HFF-Myc (cell line): ENCODE results near the gene ZNF181.
A peak's percentile ranks its signal among the peaks of the same experiment; 100 is the strongest.

Experiments used
- DNase-seq: peaks from one replicate; pipeline ENCODE4 v3.0.0-alpha.2; 2011; ENCODE audit warnings: low read depth; ENCODE audit errors: extremely low read depth
- H3K4me3 ChIP-seq: replicated peaks from 2 replicates; pipeline ENCODE4 v1.5.1; 2011; ENCODE audit warnings: low read depth, mild to moderate bottlenecking, control low read depth, low read length
- CTCF ChIP-seq: IDR thresholded peaks from 2 replicates; pipeline ENCODE4 v1.5.1; 2012; ENCODE audit warnings: mild to moderate bottlenecking, low read depth, low read length, control low read depth; ENCODE audit errors: missing control alignments

Gene ZNF181

DNA sequence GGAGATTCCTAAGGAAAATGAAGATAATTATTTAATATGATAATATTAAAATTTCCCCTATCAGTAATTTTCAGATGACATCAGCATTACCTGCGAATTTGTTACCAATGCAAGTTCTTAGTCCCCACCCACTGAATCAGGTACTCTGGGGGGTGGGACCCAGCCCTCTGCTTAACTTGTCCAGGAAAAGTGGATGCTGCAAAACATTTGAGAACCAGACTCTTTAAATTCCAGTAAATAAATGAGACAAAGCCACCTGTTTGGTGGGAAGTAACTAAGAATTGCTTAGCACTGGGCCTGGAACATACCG is 39.5 kb downstream of the ZNF181 start:
- no peak for TF ChIP-seq CTCF
- H3K4me3 ChIP-seq = peak overlapping the region; percentile 80
- no peak for DNase-seq

DNA sequence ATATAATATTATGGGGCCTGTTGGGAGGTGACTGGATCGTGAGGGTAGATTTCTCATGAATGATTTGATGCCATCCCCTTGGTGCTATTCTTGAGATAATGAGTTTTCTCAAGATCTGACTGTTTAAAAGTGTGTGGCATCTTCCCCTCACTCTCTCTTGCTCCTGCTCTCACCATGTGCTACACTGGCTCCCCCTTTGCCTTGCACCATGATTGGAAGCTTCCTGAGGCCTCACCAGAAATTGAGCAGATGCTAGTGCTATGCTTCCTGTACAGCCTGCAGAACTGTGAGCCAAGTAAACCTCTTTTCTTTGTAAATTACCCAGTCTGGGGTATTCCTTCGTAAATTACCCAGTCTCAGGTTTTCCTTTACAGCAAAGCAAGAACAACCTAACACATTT is 40.8 kb downstream of the ZNF181 start:
- no peak for DNase-seq
- no peak for TF ChIP-seq CTCF

DNA sequence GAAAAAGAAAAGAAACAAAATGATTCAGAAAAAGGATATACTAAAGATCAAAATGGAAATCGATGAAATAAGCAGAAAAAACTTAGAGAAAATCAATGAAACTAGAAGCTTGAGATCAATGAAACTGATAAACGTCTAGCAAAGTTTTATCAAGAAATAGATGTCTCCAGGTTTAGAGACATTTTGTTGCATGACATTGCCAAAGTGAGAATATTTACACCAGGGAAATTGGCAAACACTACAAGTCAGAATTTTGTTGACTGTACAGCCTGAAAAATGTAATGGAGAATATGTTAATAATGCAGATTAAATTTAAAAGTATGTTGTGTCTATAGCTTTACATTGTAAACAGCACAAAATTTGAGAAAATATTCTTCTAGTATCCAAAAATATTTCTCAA is 44.3 kb downstream of the ZNF181 start:
- H3K4me3 ChIP-seq = no peak overlapping the region
- TF ChIP-seq CTCF = no peak
- no peak for DNase-seq

More for the DNA sequence above, 40.8 kb downstream of the ZNF181 start:
- no peak overlapping the region for H3K4me3 ChIP-seq

GRCh38 chr19:34779652-34780051 is 45.6 kb downstream of the ZNF181 start:
- no peak overlapping the region for H3K4me3 ChIP-seq
- TF ChIP-seq CTCF = no peak
- DNase-seq = no peak

- H3K4me3 ChIP-seq = no peak overlapping the region
- DNase-seq = no peak
- TF ChIP-seq CTCF = no peak
Measured at GRCh38 chr19:34786236-34786635, 52.2 kb downstream of the ZNF181 start.

- no peak for DNase-seq
- no peak for TF ChIP-seq CTCF
- no peak overlapping the region for H3K4me3 ChIP-seq
Measured at GRCh38 chr19:34787059-34787824, 53.2 kb downstream of the ZNF181 start.

DNA sequence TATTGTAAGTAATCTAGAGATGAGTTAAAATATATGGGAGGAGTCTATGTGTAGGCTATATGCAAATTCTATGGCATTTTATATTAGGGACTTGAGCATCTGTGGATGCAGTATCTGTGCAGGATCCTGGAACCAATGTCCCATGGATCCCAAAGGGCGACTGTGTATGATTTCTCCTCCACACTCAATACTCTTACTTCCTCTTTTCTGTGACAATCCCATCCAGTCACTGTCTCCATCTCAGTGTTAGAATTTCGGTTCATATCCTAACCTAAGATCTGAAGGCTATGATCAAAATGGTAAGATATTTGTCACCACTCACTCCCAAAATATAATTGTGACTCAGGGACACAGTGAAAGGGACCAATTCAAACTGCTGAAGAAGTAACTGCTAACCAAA is 54.0 kb downstream of the ZNF181 start:
- H3K4me3 ChIP-seq = no peak overlapping the region
- DNase-seq = no peak
- TF ChIP-seq CTCF = no peak
